PC-3 (cell line): ENCODE results near the gene NAPEPLD. TPM values are rescaled to one million over a fixed set of nuclear protein-coding genes. Genes with fewer than 3 reads are reported as not detected.

Source experiments
- ATAC-seq: fragments of 200-7000 bp; cut with Tn5 transposase; 2 replicates; pipeline ENCODE4 v1.9.1; 2020; ENCODE audit warnings: mild to moderate bottlenecking, moderate library complexity
- BruUV-seq: library from RNA; stranded (reverse); fragments of 400-500 nt; replicated peaks from 2 replicates; lab custom pipeline; 2021; lab: Mats Ljungman, UMichigan
- CTCF ChIA-PET: fragments of 300-600 bp; sonication (Branson Sonifier 250); formaldehyde crosslinking; loops from one replicate; lab custom pipeline; 2022; ENCODE audit warnings: antibody characterized with exemption; lab: Charles Lee
- POLR2A ChIA-PET: fragments of 300-600 bp; sonication (Branson Sonifier 250); formaldehyde crosslinking; loops from one replicate; lab custom pipeline; 2022; ENCODE audit warnings: antibody characterized with exemption; ENCODE audit not compliant: unreplicated experiment; lab: Charles Lee
- DNase-seq: peaks from one replicate; pipeline ENCODE4 v3.0.0-alpha.2; 2015
- H2AFZ ChIP-seq: fragments of 300-600 bp; sonication (generic); 2 replicates; pipeline ENCODE4 v1.6.0; 2016; ENCODE audit warnings: antibody characterized with exemption, low read length
- H3F3A ChIP-seq: fragments of 300-600 bp; sonication (generic); one replicate; pipeline ENCODE4 v1.6.0; 2017; ENCODE audit warnings: antibody characterized with exemption, low read length, control low read depth, mild to moderate bottlenecking; ENCODE audit not compliant: unreplicated experiment
- H3K27ac ChIP-seq: fragments of 300-600 bp; sonication (generic); 2 replicates; pipeline ENCODE4 v1.5.1; 2016; ENCODE audit warnings: mild to moderate bottlenecking, low read length
- H3K27me3 ChIP-seq: fragments of 300-600 bp; sonication (generic); 2 replicates; pipeline ENCODE4 v1.6.1; 2016; ENCODE audit warnings: low read length, mixed read lengths
- H3K36me3 ChIP-seq: fragments of 300-600 bp; sonication (generic); 2 replicates; pipeline ENCODE4 v1.6.1; 2016; ENCODE audit warnings: low read depth, mixed run types, low read length, mixed read lengths
- H3K4me1 ChIP-seq: fragments of 300-600 bp; sonication (generic); 2 replicates; pipeline ENCODE4 v1.5.1; 2016; ENCODE audit warnings: low read length; ENCODE audit not compliant: insufficient read depth
- H3K4me2 ChIP-seq: fragments of 300-600 bp; sonication (generic); 2 replicates; pipeline ENCODE4 v1.6.0; 2016; ENCODE audit warnings: low read length
- H3K4me3 ChIP-seq: fragments of 300-600 bp; sonication (generic); 2 replicates; pipeline ENCODE4 v1.5.1; 2016; ENCODE audit warnings: mild to moderate bottlenecking, low read length, mixed read lengths
- H3K79me2 ChIP-seq: fragments of 300-600 bp; sonication (generic); 2 replicates; pipeline ENCODE4 v1.6.1; 2017; ENCODE audit warnings: low read length, mixed read lengths
- H3K9ac ChIP-seq: fragments of 300-600 bp; sonication (generic); 2 replicates; pipeline ENCODE4 v1.6.0; 2016; ENCODE audit warnings: mild to moderate bottlenecking, low read length
- H3K9me2 ChIP-seq: fragments of 300-600 bp; sonication (generic); replicated peaks from 2 replicates; pipeline ENCODE4 v1.6.1; 2016; ENCODE audit warnings: mixed run types, low read length, mixed read lengths
- H3K9me3 ChIP-seq: fragments of 300-600 bp; sonication (generic); 2 replicates; pipeline ENCODE4 v1.6.1; 2016; ENCODE audit warnings: low read length, mixed read lengths
- H4K20me1 ChIP-seq: fragments of 300-600 bp; sonication (generic); 2 replicates; pipeline ENCODE4 v1.6.1; 2016; ENCODE audit warnings: low read length, mixed read lengths
- EZH2 ChIP-seq: fragments of 300-600 bp; sonication (generic); IDR thresholded peaks from one replicate; pipeline ENCODE4 v1.6.1; 2017; ENCODE audit warnings: antibody characterized with exemption, mild to moderate bottlenecking, low read length; ENCODE audit not compliant: unreplicated experiment
- EZH2phosphoT487 ChIP-seq: fragments of 300-600 bp; sonication (generic); IDR thresholded peaks from 2 replicates; pipeline ENCODE4 v1.6.1; 2018; ENCODE audit warnings: mild to moderate bottlenecking, antibody characterized with exemption, low read length, borderline replicate concordance
- intact Hi-C: fragments of 100-400 bp; cut with micrococcal nuclease; formaldehyde crosslinking; loops from 2 replicates; pipeline ENCODE4 v1.9.0; 2023
- total RNA-seq: library from RNA; depleted of rRNA; stranded (reverse); fragments of >200 nt; gene quantifications from 2 replicates; pipeline ENCODE4 v1.2.3, GENCODE V29; 2014
- TF ChIP-seq, protein P1 (sequence below): fragments of 300-600 bp; sonication (generic); conservative IDR thresholded peaks from 2 replicates; pipeline ENCODE4 v1.5.1; 2017; ENCODE audit warnings: antibody characterized with exemption, low read depth, mild to moderate bottlenecking, low read length

NAPEPLD gene
- total RNA-seq, 1 experiment from 2014 or later, result 2.5 TPM

DNA sequence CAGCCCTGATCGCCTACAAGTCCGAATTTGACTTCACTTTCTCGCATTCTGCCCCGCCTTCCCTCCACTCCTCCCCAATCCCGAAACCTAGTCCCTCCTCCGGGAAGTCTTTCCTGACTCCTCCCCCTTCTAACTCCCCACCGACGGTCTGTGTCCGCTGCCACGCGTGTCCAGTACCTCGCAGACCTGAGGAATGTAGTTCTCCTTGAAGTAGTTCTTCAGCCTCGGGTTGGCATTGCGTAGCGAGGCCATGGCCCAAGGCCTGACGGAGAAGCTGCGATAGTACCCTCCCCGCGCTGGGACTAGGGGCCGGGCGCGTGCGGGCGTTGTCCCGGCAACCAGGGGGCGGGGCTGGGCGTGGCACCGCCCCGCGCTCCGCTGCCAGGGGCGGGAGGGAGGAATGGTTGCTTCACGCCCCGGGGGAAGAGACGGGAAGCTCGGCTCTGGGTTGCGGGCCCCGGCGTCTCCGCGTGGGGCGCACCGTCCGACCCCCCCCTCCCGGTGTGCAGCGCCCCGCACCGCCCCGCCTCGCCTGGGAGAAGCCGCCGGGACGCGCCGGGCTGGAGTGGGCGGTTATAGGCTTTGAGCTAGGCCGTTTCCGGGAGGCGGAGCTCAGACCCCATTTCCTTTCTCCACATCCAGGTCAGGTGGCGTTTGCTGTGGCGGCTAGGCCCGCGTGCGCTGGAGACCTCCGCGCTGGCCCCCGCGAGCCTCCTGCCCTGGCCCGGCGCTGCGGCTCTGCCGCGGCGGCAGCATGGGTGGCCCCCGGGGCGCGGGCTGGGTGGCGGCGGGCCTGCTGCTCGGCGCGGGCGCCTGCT, 74.2 kb downstream of the NAPEPLD start, which contains the start of the genes ARMC10 and FBXL13:
TSS of gene ARMC10 (plus strand) at position 622 of the 818 bp plus-strand sequence. CDS start at position 755, 133 bp downstream.
TSS of gene FBXL13 (minus strand) at position 278 of the 818 bp plus-strand sequence.
- H3K9ac ChIP-seq, result peak within 1 kb of the TSS; percentile 81
- H3K4me2 ChIP-seq, result peak within 1 kb of the TSS; percentile 90
- BruUV-seq, result no TSS peak
- no peaks in the 10 kb centered on the region for H3K9me2 ChIP-seq
- no peaks in the 10 kb centered on the region for H4K20me1 ChIP-seq
- DNase-seq (peak; percentile 85), ATAC-seq (peak; percentile 82)
- H3K36me3 ChIP-seq, result no peaks in the 10 kb centered on the region; the same call in 1 of the 2 replicates
- intact Hi-C loops, result loop anchor here (2.0 kb wide), 1 partner anchor 68 kb away; no protein-coding TSS in a partner anchor
- peak within 1 kb of the TSS; percentile 59 for H3K27ac ChIP-seq
- no peaks in the 10 kb centered on the region for H3K9me3 ChIP-seq
- peak within 1 kb of the TSS; percentile 99 for H2AFZ ChIP-seq
- POLR2A ChIA-PET, result interaction anchor here (0.7 to 1.0 kb wide), 4 partner anchors 67 to 326 kb away, joined by 3 to 5 read pairs (median 4); no protein-coding TSS in a partner anchor
- TF ChIP-seq EZH2 (no peak), EZH2phosphoT487 (no peak)
- TF ChIP-seq, protein P1, sequence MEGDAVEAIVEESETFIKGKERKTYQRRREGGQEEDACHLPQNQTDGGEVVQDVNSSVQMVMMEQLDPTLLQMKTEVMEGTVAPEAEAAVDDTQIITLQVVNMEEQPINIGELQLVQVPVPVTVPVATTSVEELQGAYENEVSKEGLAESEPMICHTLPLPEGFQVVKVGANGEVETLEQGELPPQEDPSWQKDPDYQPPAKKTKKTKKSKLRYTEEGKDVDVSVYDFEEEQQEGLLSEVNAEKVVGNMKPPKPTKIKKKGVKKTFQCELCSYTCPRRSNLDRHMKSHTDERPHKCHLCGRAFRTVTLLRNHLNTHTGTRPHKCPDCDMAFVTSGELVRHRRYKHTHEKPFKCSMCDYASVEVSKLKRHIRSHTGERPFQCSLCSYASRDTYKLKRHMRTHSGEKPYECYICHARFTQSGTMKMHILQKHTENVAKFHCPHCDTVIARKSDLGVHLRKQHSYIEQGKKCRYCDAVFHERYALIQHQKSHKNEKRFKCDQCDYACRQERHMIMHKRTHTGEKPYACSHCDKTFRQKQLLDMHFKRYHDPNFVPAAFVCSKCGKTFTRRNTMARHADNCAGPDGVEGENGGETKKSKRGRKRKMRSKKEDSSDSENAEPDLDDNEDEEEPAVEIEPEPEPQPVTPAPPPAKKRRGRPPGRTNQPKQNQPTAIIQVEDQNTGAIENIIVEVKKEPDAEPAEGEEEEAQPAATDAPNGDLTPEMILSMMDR, result no peak
- CTCF ChIA-PET, result interaction anchor here (0.5 to 2.5 kb wide), 6 partner anchors 13 to 326 kb away, joined by 3 to 9 read pairs (median 3); partner anchors contain the start of gene FAM185A
- H3F3A ChIP-seq, result no peaks in the 10 kb centered on the region
- peaks cover 44% of the 10 kb centered on the region for H3K79me2 ChIP-seq
- peak within 1 kb of the TSS; percentile 98 for H3K4me3 ChIP-seq
- H3K27me3 ChIP-seq, result no peaks in the 10 kb centered on the region
- H3K4me1 ChIP-seq, result peaks cover 12% of the 10 kb centered on the region; the same call in 1 of the 2 replicates

DNA sequence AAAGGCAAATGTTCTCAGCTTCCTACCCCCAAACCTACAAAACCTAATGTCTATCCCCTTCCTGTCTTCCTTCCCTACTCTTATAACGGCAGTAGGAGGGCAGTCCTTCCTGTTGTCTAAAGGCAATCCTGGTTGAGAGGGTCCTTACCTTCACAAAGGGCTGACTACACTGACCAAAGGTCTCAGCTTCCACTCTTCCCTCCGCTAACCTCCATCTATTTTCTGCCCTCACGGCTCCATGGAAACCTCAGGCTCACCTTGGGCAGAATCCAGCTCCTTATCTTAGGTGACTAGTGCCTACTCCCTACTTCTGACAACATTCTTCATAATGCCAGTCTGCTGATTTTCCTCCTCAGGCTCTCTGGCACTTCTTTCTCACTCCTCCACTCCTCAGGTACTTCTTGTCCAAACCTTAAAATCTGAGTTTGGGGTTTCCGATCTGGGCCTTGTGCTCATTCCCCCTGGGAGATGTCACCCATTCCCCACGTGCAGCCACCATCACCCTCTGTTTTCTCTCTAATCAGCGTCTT, 74.8 kb downstream of the NAPEPLD start:
- POLR2A ChIA-PET, result no interaction called here
- H3K4me2 ChIP-seq, result peak overlapping the region; percentile 90
- peak overlapping the region; percentile 98 for H3K4me3 ChIP-seq
- DNase-seq (peak; percentile 34), ATAC-seq (peak; percentile 20)
- intact Hi-C loops, result loop anchor here (2.0 kb wide), 1 partner anchor 69 kb away; no protein-coding TSS in a partner anchor
- no peaks in the 10 kb centered on the region for H3F3A ChIP-seq
- H3K79me2 ChIP-seq, result peaks cover 38% of the 10 kb centered on the region
- BruUV-seq, result TSS peak; percentile 64
- no peaks in the 10 kb centered on the region for H3K9me2 ChIP-seq
- H3K27me3 ChIP-seq, result no peaks in the 10 kb centered on the region
- peaks cover 12% of the 10 kb centered on the region; the same call in 1 of the 2 replicates for H3K4me1 ChIP-seq
- H3K27ac ChIP-seq, result peak overlapping the region; percentile 59; the same call in 1 of the 2 replicates
- H3K9ac ChIP-seq, result peak overlapping the region; percentile 81
- no peak for TF ChIP-seq EZH2phosphoT487
- no peak for TF ChIP-seq EZH2
- TF ChIP-seq, protein P1, result no peak
- CTCF ChIA-PET, result interaction anchor here (2.5 kb wide), 1 partner anchor 12 kb away, joined by 9 read pairs; no protein-coding TSS in a partner anchor
- H3K36me3 ChIP-seq, result no peaks in the 10 kb centered on the region
- no peaks in the 10 kb centered on the region for H3K9me3 ChIP-seq
- peak overlapping the region; percentile 99 for H2AFZ ChIP-seq
- no peaks in the 10 kb centered on the region for H4K20me1 ChIP-seq
